DOHH2 (cell line): ENCODE results near the gene TTC6.

Experiments
- H3F3A ChIP-seq: fragments of 200-600 bp; sonication (generic), shearing (Covaris generic); 2 replicates; pipeline ENCODE4 v1.6.0; 2016; ENCODE audit warnings: antibody characterized with exemption, mild to moderate bottlenecking; ENCODE audit not compliant: control insufficient read depth, insufficient read depth
- H3K27ac ChIP-seq: fragments of 200-600 bp; sonication (generic); 2 replicates; pipeline ENCODE4 v1.5.1; 2014; ENCODE audit warnings: low read depth, mild to moderate bottlenecking, low read length, moderate library complexity
- H3K27me3 ChIP-seq: fragments of 200-600 bp; sonication (generic); 2 replicates; pipeline ENCODE4 v1.6.1; 2014; ENCODE audit warnings: mild to moderate bottlenecking, low read length, mixed read lengths; ENCODE audit not compliant: control insufficient read depth
- H3K36me3 ChIP-seq: fragments of 200-600 bp; sonication (generic); 2 replicates; pipeline ENCODE4 v1.6.1; 2014; ENCODE audit warnings: mild to moderate bottlenecking, low read length, moderate library complexity, mixed read lengths; ENCODE audit not compliant: control insufficient read depth
- H3K4me1 ChIP-seq: fragments of 200-600 bp; sonication (generic); 2 replicates; pipeline ENCODE4 v1.6.1; 2014; ENCODE audit warnings: mild to moderate bottlenecking, low read length, mixed read lengths; ENCODE audit not compliant: control insufficient read depth
- H3K4me2 ChIP-seq: fragments of 200-600 bp; sonication (generic); 2 replicates; pipeline ENCODE4 v1.6.0; 2014; ENCODE audit warnings: mild to moderate bottlenecking, low read length, moderate library complexity
- H3K4me3 ChIP-seq: fragments of 200-600 bp; sonication (generic); 2 replicates; pipeline ENCODE4 v1.5.1; 2014; ENCODE audit warnings: mild to moderate bottlenecking, low read length, mixed read lengths
- H3K79me2 ChIP-seq: fragments of 200-600 bp; sonication (generic); 2 replicates; pipeline ENCODE4 v1.6.1; 2014; ENCODE audit warnings: mild to moderate bottlenecking, low read length, mixed read lengths; ENCODE audit not compliant: control insufficient read depth
- H3K9me2 ChIP-seq: fragments of 200-600 bp; sonication (generic); replicated peaks from 2 replicates; pipeline ENCODE4 v1.6.1; 2014; ENCODE audit warnings: mild to moderate bottlenecking, low read length, mixed read lengths; ENCODE audit not compliant: control insufficient read depth
- H3K9me3 ChIP-seq: fragments of 200-600 bp; sonication (generic); 2 replicates; pipeline ENCODE4 v1.6.1; 2014; ENCODE audit warnings: antibody characterized with exemption, low read length, mixed read lengths; ENCODE audit not compliant: control insufficient read depth, insufficient read depth
- H4K20me1 ChIP-seq: fragments of 200-600 bp; sonication (generic); 2 replicates; pipeline ENCODE4 v1.6.0; 2014; ENCODE audit warnings: low read depth, mild to moderate bottlenecking, antibody characterized with exemption, low read length, moderate library complexity; ENCODE audit not compliant: control insufficient read depth, insufficient read depth
- EZH2phosphoT487 ChIP-seq: fragments of 200-600 bp; sonication (generic); IDR thresholded peaks from 2 replicates; pipeline ENCODE4 v1.6.1; 2017; ENCODE audit warnings: borderline replicate concordance, mild to moderate bottlenecking, antibody characterized with exemption, low read length, moderate library complexity, mixed read lengths
- TF ChIP-seq, protein P1 (sequence below): fragments of 200-600 bp; sonication (generic); IDR thresholded peaks from one replicate; pipeline ENCODE4 v1.5.1; 2014; ENCODE audit warnings: antibody characterized with exemption, mild to moderate bottlenecking, low read depth, low read length; ENCODE audit not compliant: poor library complexity, severe bottlenecking

TTC6 gene

DNA sequence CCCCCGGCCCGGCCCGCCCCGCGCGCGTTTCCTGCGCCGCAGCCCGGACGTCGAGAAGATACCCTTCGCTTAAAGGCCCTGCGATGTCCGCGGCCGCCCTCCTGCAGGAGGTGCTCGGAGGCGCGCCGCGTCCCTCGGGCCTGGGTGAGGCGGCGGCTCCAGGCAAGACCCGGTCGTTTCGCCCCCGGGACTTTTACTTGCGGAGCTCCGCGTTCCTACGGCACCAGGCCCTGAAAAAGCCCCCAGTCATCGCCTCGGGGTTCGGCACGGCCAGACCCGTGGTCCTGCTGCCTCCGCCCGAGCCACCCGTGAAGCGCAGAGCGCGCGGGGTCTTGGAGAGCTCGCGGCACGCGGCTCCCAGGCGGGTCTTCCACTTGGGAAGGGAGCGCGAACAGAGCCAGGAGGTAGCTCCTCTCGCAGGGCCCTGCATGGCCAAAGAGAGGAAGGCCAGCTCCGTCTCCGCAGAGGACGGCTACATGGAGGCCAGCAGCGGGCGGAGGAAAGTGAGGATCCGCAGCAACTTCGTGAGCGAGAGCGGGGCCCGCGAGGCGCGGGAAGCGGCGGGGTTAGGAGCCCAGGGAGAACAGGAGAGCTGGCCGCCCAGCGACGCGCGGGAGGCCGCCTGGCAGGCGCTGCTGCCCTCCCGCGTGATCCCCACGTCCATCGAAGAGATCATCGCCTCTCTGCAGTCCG is 26.9 kb downstream of the TTC6 start:
- no peak overlapping the region for H3K27ac ChIP-seq
- no peaks in the 10 kb centered on the region for H3K79me2 ChIP-seq
- H3F3A ChIP-seq = no peaks in the 10 kb centered on the region
- TF ChIP-seq EZH2phosphoT487 = no peak
- TF ChIP-seq, protein P1, sequence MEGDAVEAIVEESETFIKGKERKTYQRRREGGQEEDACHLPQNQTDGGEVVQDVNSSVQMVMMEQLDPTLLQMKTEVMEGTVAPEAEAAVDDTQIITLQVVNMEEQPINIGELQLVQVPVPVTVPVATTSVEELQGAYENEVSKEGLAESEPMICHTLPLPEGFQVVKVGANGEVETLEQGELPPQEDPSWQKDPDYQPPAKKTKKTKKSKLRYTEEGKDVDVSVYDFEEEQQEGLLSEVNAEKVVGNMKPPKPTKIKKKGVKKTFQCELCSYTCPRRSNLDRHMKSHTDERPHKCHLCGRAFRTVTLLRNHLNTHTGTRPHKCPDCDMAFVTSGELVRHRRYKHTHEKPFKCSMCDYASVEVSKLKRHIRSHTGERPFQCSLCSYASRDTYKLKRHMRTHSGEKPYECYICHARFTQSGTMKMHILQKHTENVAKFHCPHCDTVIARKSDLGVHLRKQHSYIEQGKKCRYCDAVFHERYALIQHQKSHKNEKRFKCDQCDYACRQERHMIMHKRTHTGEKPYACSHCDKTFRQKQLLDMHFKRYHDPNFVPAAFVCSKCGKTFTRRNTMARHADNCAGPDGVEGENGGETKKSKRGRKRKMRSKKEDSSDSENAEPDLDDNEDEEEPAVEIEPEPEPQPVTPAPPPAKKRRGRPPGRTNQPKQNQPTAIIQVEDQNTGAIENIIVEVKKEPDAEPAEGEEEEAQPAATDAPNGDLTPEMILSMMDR = no peak
- H3K9me2 ChIP-seq = no peaks in the 10 kb centered on the region
- no peak overlapping the region for H3K4me3 ChIP-seq
- H3K4me2 ChIP-seq = no peak overlapping the region
- no peaks in the 10 kb centered on the region for H3K27me3 ChIP-seq
- no peaks in the 10 kb centered on the region for H3K9me3 ChIP-seq
- no peaks in the 10 kb centered on the region for H3K36me3 ChIP-seq
- H3K4me1 ChIP-seq = no peaks in the 10 kb centered on the region
- no peaks in the 10 kb centered on the region for H4K20me1 ChIP-seq

GRCh38 chr14:37623426-37623951 is 28.1 kb downstream of the TTC6 start:
- TF ChIP-seq, protein P1 = no peak
- no peak for TF ChIP-seq EZH2phosphoT487
- Histone ChIP-seq H3F3A (no peaks in the 10 kb centered on the region), H3K79me2 (no peaks in the 10 kb centered on the region), H3K4me3 (no peak overlapping the region), H3K27ac (no peak overlapping the region), H3K4me1 (no peaks in the 10 kb centered on the region), H3K27me3 (no peaks in the 10 kb centered on the region), H3K9me3 (no peaks in the 10 kb centered on the region), H3K4me2 (no peak overlapping the region), H4K20me1 (no peaks in the 10 kb centered on the region), H3K9me2 (no peaks in the 10 kb centered on the region), H3K36me3 (no peaks in the 10 kb centered on the region)

DNA sequence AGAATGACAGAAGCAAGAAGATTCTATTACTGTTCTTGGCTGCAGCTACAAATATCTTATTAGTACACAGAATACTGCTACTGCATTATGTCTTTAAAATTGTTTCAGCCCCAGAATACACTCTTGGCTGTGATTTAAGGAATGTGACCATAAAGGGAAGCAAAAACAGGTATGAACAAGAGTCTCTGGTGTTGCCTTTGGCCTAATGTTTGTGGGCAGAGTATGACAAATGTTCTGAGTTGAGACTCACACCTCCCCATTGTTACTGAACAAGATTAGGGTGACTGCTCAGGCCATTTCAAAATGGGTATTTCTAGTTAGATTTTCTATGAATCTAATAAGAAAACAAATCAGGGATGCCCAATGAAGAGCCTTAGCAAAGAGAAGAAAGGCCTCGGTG is 28.5 kb downstream of the TTC6 start:
- Histone ChIP-seq H3K79me2 (no peaks in the 10 kb centered on the region), H3K36me3 (no peaks in the 10 kb centered on the region), H3K9me2 (no peaks in the 10 kb centered on the region), H3K27ac (no peak overlapping the region), H3F3A (no peaks in the 10 kb centered on the region), H3K4me3 (no peak overlapping the region), H3K27me3 (no peaks in the 10 kb centered on the region), H4K20me1 (no peaks in the 10 kb centered on the region), H3K9me3 (no peaks in the 10 kb centered on the region), H3K4me1 (no peaks in the 10 kb centered on the region), H3K4me2 (no peak overlapping the region)
- TF ChIP-seq, protein P1 = no peak
- TF ChIP-seq EZH2phosphoT487 = no peak
